Epithelial cell of proximal tubule (primary cell): Measurements from ENCODE around the gene WNT7B. TPM values are rescaled to one million over a fixed set of nuclear protein-coding genes. Genes with fewer than 3 reads are reported as not detected.

Experiments used
- DNase-seq: peaks from one replicate; pipeline ENCODE4 v3.0.0-alpha.2; 2011; ENCODE audit warnings: low read depth
- H3K4me3 ChIP-seq: 2 replicates; pipeline ENCODE4 v1.5.1; 2011; ENCODE audit warnings: low read depth, mild to moderate bottlenecking, low read length
- CTCF ChIP-seq: conservative IDR thresholded peaks from 2 replicates; pipeline ENCODE4 v1.5.1; 2012; ENCODE audit warnings: low read depth, mild to moderate bottlenecking, low read length
- total RNA-seq: library from RNA; depleted of rRNA; stranded (reverse); fragments of >200 nt; gene quantifications from 2 replicates; pipeline ENCODE4 v1.2.3, GENCODE V29; 2015

WNT7B gene
- total RNA-seq, 1 donor from 2014 or later: 30.1 TPM

DNA sequence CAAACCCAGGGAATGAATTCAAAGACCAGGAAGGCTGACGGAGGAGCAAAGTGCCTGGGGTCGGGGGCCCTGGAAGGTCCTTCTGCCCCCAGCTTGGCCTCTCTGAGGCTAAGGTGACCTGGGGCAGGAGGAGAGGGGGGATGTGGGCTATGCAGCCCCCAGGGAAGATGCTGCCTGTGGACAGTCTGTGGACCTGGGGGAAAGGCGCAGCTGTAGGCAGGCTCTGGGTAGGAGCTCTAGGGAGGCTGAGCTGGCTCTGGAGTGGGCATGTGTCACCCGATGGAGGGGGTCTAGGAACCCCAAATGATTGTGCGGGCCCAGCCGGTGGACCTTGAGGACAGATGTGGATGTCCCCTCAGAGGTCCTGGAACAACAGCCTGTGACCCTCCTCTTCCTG is 42.8 kb downstream of the WNT7B start:
- H3K4me3 ChIP-seq: no peak overlapping the region
- no peak for TF ChIP-seq CTCF
- no peak for DNase-seq

DNA sequence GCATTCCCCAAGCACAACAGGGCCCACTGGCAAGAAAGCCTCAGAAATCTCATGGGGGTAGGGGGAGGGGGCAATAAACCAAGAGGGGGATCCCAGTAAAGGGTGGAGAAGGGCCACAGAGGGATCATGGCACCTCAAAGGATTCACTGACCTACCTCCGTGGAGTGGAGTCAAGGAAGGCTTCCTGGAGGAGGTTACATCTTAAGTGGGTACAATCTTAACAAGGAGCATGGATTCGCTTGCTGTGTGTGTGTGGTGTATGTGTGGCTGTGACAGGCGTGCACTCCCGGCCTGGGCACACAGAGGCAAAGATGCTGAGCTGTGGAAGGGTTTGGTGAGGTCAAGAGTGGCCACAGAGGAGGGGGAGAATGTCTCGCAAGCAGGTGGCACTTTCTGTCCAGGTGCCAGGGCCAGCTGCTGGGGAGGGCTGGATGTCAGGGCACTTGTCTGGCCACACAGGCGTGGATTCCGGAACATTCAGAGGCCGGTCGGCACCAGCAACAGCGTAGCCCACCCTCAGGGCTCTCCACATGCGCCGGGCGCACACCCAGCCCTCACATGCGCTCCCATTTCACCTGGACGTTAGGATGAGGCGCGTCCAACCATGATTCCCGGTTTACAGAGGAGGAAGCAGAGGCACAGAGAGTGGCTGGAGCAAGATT is 43.3 kb downstream of the WNT7B start:
- no peak overlapping the region for H3K4me3 ChIP-seq
- no peak for DNase-seq
- TF ChIP-seq CTCF: no peak

DNA sequence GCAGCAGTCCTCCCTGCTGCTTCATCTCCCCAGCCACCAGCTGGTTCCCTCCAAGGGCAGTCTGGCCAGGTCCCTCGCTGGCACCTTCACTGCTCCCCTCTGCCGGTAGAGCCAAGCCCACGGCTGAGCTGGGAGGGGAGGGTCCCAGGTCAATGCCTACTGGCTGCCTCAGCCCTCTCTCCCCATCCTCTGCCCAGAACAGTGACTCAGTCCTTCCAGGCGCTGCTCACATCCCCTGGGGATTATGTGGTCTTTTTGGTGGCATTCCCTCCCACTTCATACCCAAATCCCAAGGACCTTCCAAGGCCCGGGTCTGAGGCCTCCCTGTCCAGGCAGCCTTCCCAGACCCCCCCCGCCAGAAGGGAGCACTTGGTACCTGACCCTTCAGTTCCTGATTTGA is 44.9 kb downstream of the WNT7B start:
- no peak for DNase-seq
- no peak overlapping the region for H3K4me3 ChIP-seq
- no peak for TF ChIP-seq CTCF

DNA sequence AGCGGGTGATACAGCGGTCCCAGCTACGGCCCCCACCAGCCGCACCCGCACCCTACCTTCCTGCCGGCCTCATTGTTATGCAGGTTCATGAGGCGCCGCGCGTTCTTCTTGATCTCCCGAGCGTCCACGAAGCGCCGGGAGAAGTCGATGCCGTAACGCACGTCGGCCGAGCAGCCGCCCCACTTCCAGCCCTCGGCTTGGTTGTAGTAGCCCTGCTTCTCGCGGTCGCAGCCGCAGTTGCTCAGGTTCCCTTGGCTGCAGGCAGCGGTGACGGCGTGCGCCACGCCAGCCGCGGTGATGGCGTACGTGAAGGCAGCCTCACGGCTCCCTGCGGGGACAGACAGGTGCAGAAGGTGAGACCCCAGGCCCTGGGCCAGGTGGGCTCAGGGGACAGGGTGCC is 45.9 kb downstream of the WNT7B start:
- H3K4me3 ChIP-seq: no peak overlapping the region
- DNase-seq: no peak
- TF ChIP-seq CTCF: no peak

GRCh38 chr22:45930324-45930723 is 46.6 kb downstream of the WNT7B start:
- H3K4me3 ChIP-seq: no peak overlapping the region
- no peak for TF ChIP-seq CTCF
- no peak for DNase-seq

DNA sequence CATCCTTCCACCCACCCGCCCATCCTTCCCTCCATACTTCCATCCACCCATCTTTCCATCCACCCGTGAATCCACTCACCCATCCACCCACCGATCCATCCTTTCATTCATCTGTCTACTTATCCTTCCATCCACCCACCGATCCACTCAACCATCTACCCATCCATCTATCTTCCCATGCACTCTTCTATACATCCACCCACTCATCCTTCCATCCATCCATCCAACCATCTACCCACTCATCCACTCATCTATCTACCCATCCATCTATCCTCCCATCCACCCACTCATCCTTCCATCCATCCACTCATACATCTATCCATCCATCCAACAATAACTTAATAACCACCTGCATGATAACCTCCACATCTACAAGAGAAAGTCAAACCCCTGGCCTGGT is 47.3 kb downstream of the WNT7B start:
- no peak for DNase-seq
- TF ChIP-seq CTCF: no peak
- H3K4me3 ChIP-seq: no peak overlapping the region

DNA sequence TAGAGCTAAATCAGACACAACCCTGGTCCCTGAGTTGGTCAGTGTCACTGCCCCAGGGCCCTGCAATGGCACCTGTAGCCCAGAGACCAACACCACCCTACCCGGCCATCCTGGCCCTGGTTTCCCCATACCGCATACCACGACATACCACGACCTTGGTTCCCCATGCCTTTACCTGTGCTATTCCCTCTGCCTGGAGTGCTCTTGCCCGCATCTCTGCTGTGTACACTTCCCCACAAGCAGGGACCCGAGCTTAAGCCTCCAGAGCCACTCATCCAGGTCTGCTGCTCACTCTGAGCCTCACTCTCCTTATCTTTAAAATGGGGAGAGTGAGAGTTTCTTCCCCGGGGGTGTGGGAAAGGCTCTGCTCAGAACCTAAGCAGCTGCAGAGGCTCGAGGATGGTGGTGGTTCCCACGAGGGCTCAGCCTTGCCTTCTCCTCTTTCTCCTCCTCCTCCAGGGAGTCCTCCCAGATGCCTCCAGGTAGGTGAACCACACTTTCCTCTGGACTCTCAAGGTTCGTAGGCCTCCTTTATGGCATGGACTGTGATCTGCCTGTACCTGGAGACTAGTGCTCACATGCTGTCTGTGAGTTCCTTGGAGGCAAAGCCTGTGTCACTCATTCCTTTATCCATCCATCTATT is 48.1 kb downstream of the WNT7B start:
- DNase-seq: no peak
- no peak overlapping the region for H3K4me3 ChIP-seq
- TF ChIP-seq CTCF: no peak
